HCT116 (cell line): ENCODE measurements around the gene SENP1. TPM values are rescaled to one million over a fixed set of nuclear protein-coding genes. Genes with fewer than 3 reads are reported as not detected.

Experiments
- ATAC-seq: fragments of 200-7000 bp; cut with Tn5 transposase; 2 replicates; pipeline ENCODE4 v1.9.1; 2020; ENCODE audit warnings: mild to moderate bottlenecking, moderate library complexity
- BruUV-seq: library from RNA; stranded (reverse); fragments of 400-500 nt; replicated peaks from 2 replicates; lab custom pipeline; 2021; lab: Mats Ljungman, UMichigan
- CTCF ChIA-PET: fragments of 300-600 bp; sonication (Branson Sonifier 250); formaldehyde crosslinking; loops from one replicate; lab custom pipeline; 2021; ENCODE audit warnings: antibody characterized with exemption; lab: Charles Lee
- POLR2A ChIA-PET: fragments of 300-600, 350-600 bp; sonication (Branson Sonifier 250); formaldehyde crosslinking; loops from one replicate; lab custom pipeline; 2021; ENCODE audit warnings: antibody characterized with exemption; lab: Charles Lee
- RAD21 ChIA-PET, 2 experiments: fragments of 300-600 bp; sonication (Branson Sonifier 250); formaldehyde crosslinking; loops; one replicate each; lab custom pipeline; 2023; ENCODE audit warnings: low total read pairs in 2 of 2; ENCODE audit not compliant: uncharacterized antibody in 2 of 2, unreplicated experiment in 2 of 2, low non-redundant PET in 1 of 2; lab: Charles Lee
- DNase-seq: peaks from one replicate; pipeline ENCODE4 v3.0.0-alpha.2; 2010; ENCODE audit warnings: low read depth, low spot score
- H2AFZ ChIP-seq: fragments of 200-600 bp; shearing (Covaris generic), sonication (generic); 2 replicates; pipeline ENCODE4 v1.6.1; 2017; ENCODE audit warnings: low read depth, mixed run types, mixed read lengths, antibody characterized with exemption, low read length; ENCODE audit not compliant: poor library complexity, severe bottlenecking
- H3K27ac ChIP-seq: 2 replicates; pipeline ENCODE4 v1.5.1; 2012; ENCODE audit warnings: low read depth, low read length
- H3K27me3 ChIP-seq: fragments of 200-600 bp; sonication (generic); 2 replicates; pipeline ENCODE4 v1.6.1; 2016; ENCODE audit warnings: mixed run types, low read length, mixed read lengths; ENCODE audit not compliant: insufficient read depth
- H3K36me3 ChIP-seq, 2 experiments: fragments of 200-500 bp in 1 of 2; fragments of 200-600 bp in 1 of 2; sonication (Bioruptor generic) in 1 of 2; sonication (generic) in 1 of 2; 2 replicates each; pipeline versions ENCODE4 v1.5.1 to v1.6.1; 2014 to 2016; ENCODE audit warnings: low read length in 2 of 2, inconsistent platforms in 1 of 2, mixed read lengths in 1 of 2, mixed run types in 1 of 2; ENCODE audit not compliant: insufficient read depth in 2 of 2, control insufficient read depth in 1 of 2
- H3K4me1 ChIP-seq, 2 experiments: fragments of 200-600 bp in 1 of 2; sonication (generic) in 1 of 2; 2 replicates each; pipeline versions ENCODE4 v1.5.1 to v1.6.1; 2012 to 2017; ENCODE audit warnings: low read length in 2 of 2, inconsistent platforms in 1 of 2, mild to moderate bottlenecking in 1 of 2, mixed read lengths in 1 of 2, mixed run types in 1 of 2, moderate library complexity in 1 of 2; ENCODE audit not compliant: insufficient read depth in 2 of 2, control insufficient read depth in 1 of 2
- H3K4me2 ChIP-seq: fragments of 200-600 bp; sonication (generic); 2 replicates; pipeline ENCODE4 v1.6.1; 2017; ENCODE audit warnings: mixed run types, low read length, mixed read lengths
- H3K4me3 ChIP-seq, 2 experiments: fragments of 200-600 bp in 1 of 2; sonication (generic) in 1 of 2; replicated peaks in 1 of 2; 2 replicates each; pipeline ENCODE4 v1.5.1; 2011 to 2016; ENCODE audit warnings: low read length in 2 of 2, control low read depth in 1 of 2, low read depth in 1 of 2, mild to moderate bottlenecking in 1 of 2, mixed read lengths in 1 of 2, mixed run types in 1 of 2
- H3K79me2 ChIP-seq: fragments of 200-600 bp; sonication (generic); 2 replicates; pipeline ENCODE4 v1.6.1; 2017; ENCODE audit warnings: mild to moderate bottlenecking, mixed run types, low read length, moderate library complexity, mixed read lengths; ENCODE audit not compliant: insufficient read depth
- H3K9ac ChIP-seq: fragments of 200-600 bp; sonication (generic); 2 replicates; pipeline ENCODE4 v1.6.1; 2016; ENCODE audit warnings: low read length, mixed read lengths
- H3K9me2 ChIP-seq: fragments of 200-600 bp; sonication (generic), shearing (Covaris generic); 2 replicates; pipeline ENCODE4 v1.6.1; 2017; ENCODE audit warnings: mixed run types, mild to moderate bottlenecking, moderate library complexity; ENCODE audit not compliant: insufficient read depth
- H3K9me3 ChIP-seq, 2 experiments: fragments of 200-500 bp in 1 of 2; fragments of 200-600 bp in 1 of 2; sonication (Bioruptor generic) in 1 of 2; sonication (generic) in 1 of 2; 2 replicates each; pipeline ENCODE4 v1.6.1; 2014 to 2017; ENCODE audit warnings: low read length in 2 of 2, mixed read lengths in 2 of 2, inconsistent platforms in 1 of 2, low read depth in 1 of 2, mild to moderate bottlenecking in 1 of 2, mixed run types in 1 of 2, moderate library complexity in 1 of 2; ENCODE audit not compliant: control insufficient read depth in 1 of 2, insufficient read depth in 1 of 2
- H4K20me1 ChIP-seq: fragments of 200-600 bp; sonication (generic), shearing (Covaris generic); 2 replicates; pipeline ENCODE4 v1.6.1; 2017; ENCODE audit warnings: mixed run types, mild to moderate bottlenecking, moderate library complexity; ENCODE audit not compliant: insufficient read depth
- CEBPB ChIP-seq: IDR thresholded peaks from 2 replicates; pipeline ENCODE4 v1.6.1; 2012; ENCODE audit warnings: low read depth
- ELF1 ChIP-seq: IDR thresholded peaks from 2 replicates; pipeline ENCODE4 v1.6.1; 2012; ENCODE audit warnings: low read depth, borderline replicate concordance
- JUND ChIP-seq: IDR thresholded peaks from 2 replicates; pipeline ENCODE4 v1.6.1; 2012
- POLR2A ChIP-seq: IDR thresholded peaks from 2 replicates; pipeline ENCODE4 v1.7.0; 2011; ENCODE audit warnings: borderline replicate concordance; ENCODE audit not compliant: insufficient read depth, insufficient read length; ENCODE audit errors: extremely low read depth
- RAD21 ChIP-seq: IDR thresholded peaks from 2 replicates; pipeline ENCODE4 v1.6.1; 2012; ENCODE audit warnings: low read depth, mild to moderate bottlenecking
- SRF ChIP-seq: IDR thresholded peaks from 2 replicates; pipeline ENCODE4 v1.6.1; 2012; ENCODE audit warnings: low read depth
- ZFX ChIP-seq: fragments of 450-650 bp; IDR thresholded peaks from 2 replicates; pipeline ENCODE4 v1.6.1; 2017
- ZNF274 ChIP-seq: fragments of 200-500 bp; sonication (Bioruptor generic); IDR thresholded peaks from 2 replicates; pipeline ENCODE4 v1.6.1; 2014; ENCODE audit warnings: mild to moderate bottlenecking, low read depth, low read length, inconsistent platforms
- intact Hi-C: fragments of 100-400 bp; cut with micrococcal nuclease; formaldehyde crosslinking; loops from 2 replicates; pipeline ENCODE4 v1.10.0; 2022
- total RNA-seq: library from RNA; stranded (reverse); gene quantifications from one replicate; pipeline ENCODE4 v1.2.1, GENCODE V29; 2021; ENCODE audit not compliant: unreplicated experiment
- TF ChIP-seq, protein P1 (sequence below): IDR thresholded peaks from 2 replicates; pipeline ENCODE4 v1.6.1; 2011; ENCODE audit warnings: mild to moderate bottlenecking, low read length, moderate library complexity; ENCODE audit not compliant: insufficient replicate concordance; ENCODE audit errors: extremely low read depth
- TF ChIP-seq, protein P2 (sequence below), 3 experiments: fragments of 200-600 bp in 1 of 3; sonication (generic) in 1 of 3; IDR thresholded peaks in 2 of 3; conservative IDR thresholded peaks in 1 of 3; 2 replicates each; pipeline ENCODE4 v1.5.1; 2012 to 2017; ENCODE audit warnings: low read depth in 2 of 3, low read length in 2 of 3, antibody characterized with exemption in 1 of 3, borderline replicate concordance in 1 of 3, control low read depth in 1 of 3, mild to moderate bottlenecking in 1 of 3, mixed read lengths in 1 of 3, mixed run types in 1 of 3, moderate library complexity in 1 of 3; ENCODE audit not compliant: insufficient read depth in 1 of 3

The SENP1 gene
- total RNA-seq, 1 experiment from 2014 or later: 17.7 TPM

DNA sequence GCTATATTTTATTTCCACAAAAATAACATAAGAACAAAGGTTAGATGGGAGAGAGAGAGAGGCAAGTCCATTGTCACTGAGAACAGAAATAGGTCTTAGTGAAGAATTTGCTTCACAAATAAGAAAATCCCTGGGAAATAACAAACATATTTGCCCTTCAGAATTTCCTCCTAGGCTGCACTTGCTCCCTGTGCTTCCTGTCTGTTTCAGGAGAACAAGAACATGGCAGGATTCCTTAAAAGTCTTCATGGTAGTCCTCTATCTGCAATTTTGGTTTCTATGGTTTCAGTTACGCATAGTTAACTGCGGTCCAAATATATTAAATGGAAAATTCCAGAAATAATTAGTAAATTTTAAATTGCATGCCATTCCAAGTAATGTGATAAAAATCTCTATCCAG is 34.1 kb downstream of the SENP1 start:
- Histone ChIP-seq H3K27ac (no peak overlapping the region), H3K4me3 (no peak overlapping the region), H3K36me3 (peaks cover 17 to 30% of the 10 kb centered on the region in 2 experiments; a peak in 3 of 4 replicates), H4K20me1 (no peaks in the 10 kb centered on the region), H3K4me1 (no peaks in the 10 kb centered on the region), H3K27me3 (no peaks in the 10 kb centered on the region), H3K9me2 (no peaks in the 10 kb centered on the region), H3K9me3 (no peaks in the 10 kb centered on the region), H3K9ac (no peak overlapping the region), H3K4me2 (no peak overlapping the region), H3K79me2 (no peaks in the 10 kb centered on the region), H2AFZ (no peak overlapping the region)
- DNase-seq (no peak), ATAC-seq (no peak)
- ChIA-PET RAD21 (no interaction called here), POLR2A (no interaction called here), CTCF (no interaction called here)
- no peak for TF ChIP-seq RAD21
- no peak for TF ChIP-seq JUND
- no peak for TF ChIP-seq ELF1
- no peak for TF ChIP-seq ZNF274
- TF ChIP-seq ZFX: no peak
- no peak for TF ChIP-seq CEBPB
- TF ChIP-seq, protein P1, sequence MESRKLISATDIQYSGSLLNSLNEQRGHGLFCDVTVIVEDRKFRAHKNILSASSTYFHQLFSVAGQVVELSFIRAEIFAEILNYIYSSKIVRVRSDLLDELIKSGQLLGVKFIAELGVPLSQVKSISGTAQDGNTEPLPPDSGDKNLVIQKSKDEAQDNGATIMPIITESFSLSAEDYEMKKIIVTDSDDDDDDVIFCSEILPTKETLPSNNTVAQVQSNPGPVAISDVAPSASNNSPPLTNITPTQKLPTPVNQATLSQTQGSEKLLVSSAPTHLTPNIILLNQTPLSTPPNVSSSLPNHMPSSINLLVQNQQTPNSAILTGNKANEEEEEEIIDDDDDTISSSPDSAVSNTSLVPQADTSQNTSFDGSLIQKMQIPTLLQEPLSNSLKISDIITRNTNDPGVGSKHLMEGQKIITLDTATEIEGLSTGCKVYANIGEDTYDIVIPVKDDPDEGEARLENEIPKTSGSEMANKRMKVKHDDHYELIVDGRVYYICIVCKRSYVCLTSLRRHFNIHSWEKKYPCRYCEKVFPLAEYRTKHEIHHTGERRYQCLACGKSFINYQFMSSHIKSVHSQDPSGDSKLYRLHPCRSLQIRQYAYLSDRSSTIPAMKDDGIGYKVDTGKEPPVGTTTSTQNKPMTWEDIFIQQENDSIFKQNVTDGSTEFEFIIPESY: no peak
- TF ChIP-seq, protein P2, sequence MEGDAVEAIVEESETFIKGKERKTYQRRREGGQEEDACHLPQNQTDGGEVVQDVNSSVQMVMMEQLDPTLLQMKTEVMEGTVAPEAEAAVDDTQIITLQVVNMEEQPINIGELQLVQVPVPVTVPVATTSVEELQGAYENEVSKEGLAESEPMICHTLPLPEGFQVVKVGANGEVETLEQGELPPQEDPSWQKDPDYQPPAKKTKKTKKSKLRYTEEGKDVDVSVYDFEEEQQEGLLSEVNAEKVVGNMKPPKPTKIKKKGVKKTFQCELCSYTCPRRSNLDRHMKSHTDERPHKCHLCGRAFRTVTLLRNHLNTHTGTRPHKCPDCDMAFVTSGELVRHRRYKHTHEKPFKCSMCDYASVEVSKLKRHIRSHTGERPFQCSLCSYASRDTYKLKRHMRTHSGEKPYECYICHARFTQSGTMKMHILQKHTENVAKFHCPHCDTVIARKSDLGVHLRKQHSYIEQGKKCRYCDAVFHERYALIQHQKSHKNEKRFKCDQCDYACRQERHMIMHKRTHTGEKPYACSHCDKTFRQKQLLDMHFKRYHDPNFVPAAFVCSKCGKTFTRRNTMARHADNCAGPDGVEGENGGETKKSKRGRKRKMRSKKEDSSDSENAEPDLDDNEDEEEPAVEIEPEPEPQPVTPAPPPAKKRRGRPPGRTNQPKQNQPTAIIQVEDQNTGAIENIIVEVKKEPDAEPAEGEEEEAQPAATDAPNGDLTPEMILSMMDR (IDR thresholded peaks at IDR 0.05 in 2 of 3, conservative IDR thresholded peaks at IDR 0.05 in 1 of 3; ENCODE audit: borderline replicate concordance in 1 of 3, insufficient read depth in 1 of 3, low read depth in 2 of 3, low read length in 2 of 3): no peak
- no peak for TF ChIP-seq POLR2A
- TF ChIP-seq SRF: no peak
- intact Hi-C loops: no loop called here
- BruUV-seq: no TSS peak
